Heart right ventricle (tissue), 16 donors: ENCODE measurements around the gene CUZD1. TPM values are rescaled to one million over a fixed set of nuclear protein-coding genes. Genes with fewer than 3 reads are reported as not detected.
"Not testable (repeated sequence)": the region's sequence is repeated elsewhere in the genome, so short reads cannot be mapped to it uniquely, and the experiment has no call there.

Source experiments
- ATAC-seq, 8 donors: fragments of 200-7000 bp; cut with Tn5 transposase; one replicate each; pipeline ENCODE4 v1.9.1; 2020; ENCODE audit warnings: mild to moderate bottlenecking in 8 of 8, moderate library complexity in 8 of 8, moderate number of reproducible peaks in 1 of 8
- DNase-seq, 2 donors: peaks; one replicate each; pipeline ENCODE4 v3.0.0-alpha.2; 2020
- H3K27ac ChIP-seq, 10 donors: fragments of 200-600 bp; sonication (generic) in 2 of 10; one replicate each; pipeline versions ENCODE4 v1.5.0 to v1.8.0; 2020 to 2022; ENCODE audit warnings: mild to moderate bottlenecking in 3 of 10
- H3K27me3 ChIP-seq, 7 donors: fragments of 200-600 bp; one replicate each; pipeline ENCODE4 v1.8.0; 2021 to 2022; ENCODE audit warnings: mild to moderate bottlenecking in 2 of 7
- H3K36me3 ChIP-seq, 9 donors: fragments of 200-600 bp; sonication (generic) in 1 of 9; one replicate each; pipeline versions ENCODE4 v1.5.0 to v1.8.0; 2020 to 2022; ENCODE audit warnings: mild to moderate bottlenecking in 2 of 9
- H3K4me1 ChIP-seq, 9 donors: fragments of 200-600 bp; sonication (generic) in 1 of 9; one replicate each; pipeline versions ENCODE4 v1.5.0 to v1.8.0; 2020 to 2022; ENCODE audit warnings: mild to moderate bottlenecking in 4 of 9
- H3K4me3 ChIP-seq, 10 donors: fragments of 200-600 bp; sonication (generic) in 2 of 10; one replicate each; pipeline versions ENCODE4 v1.5.0 to v1.8.0; 2020 to 2022; ENCODE audit warnings: mild to moderate bottlenecking in 7 of 10, moderate library complexity in 2 of 10
- H3K9me3 ChIP-seq, 11 donors: fragments of 200-600 bp in 10 of 11; sonication (generic) in 2 of 11; one replicate each; pipeline versions ENCODE4 v1.5.0 to v1.8.0; 2013 to 2022; ENCODE audit warnings: mild to moderate bottlenecking in 2 of 11, control low read depth in 1 of 11, moderate library complexity in 1 of 11
- CTCF ChIP-seq, 9 donors: fragments of 200-600 bp; sonication (generic) in 2 of 9; IDR thresholded peaks; one replicate each; pipeline versions ENCODE4 v1.5.0 to v1.8.0; 2021 to 2022; ENCODE audit warnings: antibody characterized with exemption in 9 of 9, mild to moderate bottlenecking in 5 of 9, moderate library complexity in 1 of 9
- WGBS, 2 donors: extraction: QIAGEN DNeasy Blood & Tissue Kit; methylation state at CpG; one replicate each; pipeline ENCODE4 v1.1.7; 2013; ENCODE audit warnings: inconsistent platforms in 1 of 2; 5-methylcytosine and 5-hydroxymethylcytosine counted together
- intact Hi-C, 10 donors: fragments of 100-400 bp; cut with DNase I; formaldehyde crosslinking; loops; one replicate each; pipeline versions ENCODE4 v1.11.1 to v1.14.2; 2022
- polyA plus RNA-seq, 2 donors: library from polyadenylated mRNA; stranded (reverse); fragments of 200-250 nt; gene quantifications; one replicate each; pipeline ENCODE4 v1.2.3, GENCODE V29; 2013
- total RNA-seq, 10 donors: library from RNA; stranded (reverse); fragmentation: NEBNext Ultra II Directional in 3 of 10; extraction: Animal tissue kit (Norgen Biotek cat#: 25700) in 3 of 10; gene quantifications; one replicate each; pipeline versions ENCODE4 v1.2.1 to v1.2.4, GENCODE V29; 2021 to 2023
- donor health status: Arrhythmogenic right ventricular cardiomyopathy.
- donor health status: ischemic (EF 13 %, LVEDD 7.1; RV severe dilation, severe dysfunction).
- donor health status: healthy with polysubstance abuse.
- donor health status: DM: no; HTN: yes; CAD: no.
- donor health status: DM: no; HTN: no; CAD: no.
- donor health status: ischemic (EF 25% LVEDD 6.9; RV normal size, moderate dysfunction).
- donor health status: ischemic (EF 25% LVEDD 5.7; RV mildly dilated, moderate dysfunction).
- donor health status: healthy.
- donor health status: DM: yes; HTN: yes; CAD: no.
- donor health status: Ischemic cardiomyopathy.
- donor health status: ischemic (EF 35%, LVEDD 5.7; RV mildly dilated, moderate dysfunction).
- donor health status: nonischemic (EF 11% LVEDD 7.7; RV severe dilation, severe dysfunction).
- donor health status: DM: yes; HTN: yes; CAD: no.
- donor health status: PGD.
- donor health status: ischemic (EF 29% LVEDD 5.4; RV normal size, mild dysfunction).
- donor health status: nonischemic (EF 23%, LVEDD 6.1; RV moderate dilation, normal function).

CUZD1 gene
- total and polyA plus RNA-seq, 12 donors = 0.13 to 1.1 (median 0.24) TPM

GRCh38 chr10:122875843-122876466, 30.3 kb upstream of the CUZD1 start:
- DNase-seq (no peak), ATAC-seq (no peak)
- H3K4me3 ChIP-seq = no peak overlapping the region
- H3K36me3 ChIP-seq = no peaks in the 10 kb centered on the region
- intact Hi-C loops = no loop called here
- TF ChIP-seq CTCF (IDR thresholded peaks at IDR 0.05) = no peak
- WGBS, 2 donors = 31 to 53% methylated on average over 6 of the region's 6 CpGs
- peaks cover 0 to 10% (median 0%) of the 10 kb centered on the region in 11 donors for H3K9me3 ChIP-seq
- peaks cover 0 to 22% (median 8%) of the 10 kb centered on the region in 9 donors for H3K4me1 ChIP-seq
- H3K27ac ChIP-seq = no peak overlapping the region
- peaks cover 0 to 21% (median 0%) of the 10 kb centered on the region in 7 donors for H3K27me3 ChIP-seq

- ATAC-seq, H3K27me3 ChIP-seq, H3K4me3 ChIP-seq, H3K36me3 ChIP-seq, H3K4me1 ChIP-seq, DNase-seq, intact Hi-C loops, H3K27ac ChIP-seq: not testable (repeated sequence)
- peaks cover 0 to 13% (median 0%) of the 10 kb centered on the region in 11 donors for H3K9me3 ChIP-seq
- WGBS, 2 donors = 95 to 100% methylated on average over 1 of the region's 2 CpGs
Measured at GRCh38 chr10:122871947-122872346, 26.3 kb upstream of the CUZD1 start.

- H3K4me1 ChIP-seq, H3K27me3 ChIP-seq, H3K27ac ChIP-seq, H3K36me3 ChIP-seq, DNase-seq, H3K4me3 ChIP-seq, intact Hi-C loops, ATAC-seq: not testable (repeated sequence)
- peaks cover 0 to 13% (median 0%) of the 10 kb centered on the region in 11 donors for H3K9me3 ChIP-seq
- WGBS, 2 donors = 78 to 98% methylated on average over 1 of the region's 2 CpGs
Measured at GRCh38 chr10:122868768-122869167, 23.1 kb upstream of the CUZD1 start.

GRCh38 chr10:122866757-122867482, 21.3 kb upstream of the CUZD1 start:
- H3K4me1 ChIP-seq, ATAC-seq, H3K27ac ChIP-seq, intact Hi-C loops, DNase-seq, H3K27me3 ChIP-seq, H3K9me3 ChIP-seq, H3K36me3 ChIP-seq, H3K4me3 ChIP-seq: not testable (repeated sequence)
- WGBS, 2 donors = 85 to 90% methylated on average over 3 of the region's 3 CpGs

GRCh38 chr10:122864901-122865300, 19.2 kb upstream of the CUZD1 start:
- Histone ChIP-seq H3K36me3 (no peaks in the 10 kb centered on the region), H3K4me3 (no peak overlapping the region), H3K27ac (no peak overlapping the region), H3K9me3 (peaks cover 0 to 3% (median 0%) of the 10 kb centered on the region in 11 donors), H3K27me3 (no peaks in the 10 kb centered on the region), H3K4me1 (no peaks in the 10 kb centered on the region)
- no peak for ATAC-seq
- TF ChIP-seq CTCF (IDR thresholded peaks at IDR 0.05) = no peak
- WGBS, 2 donors = 91% methylated on average over 1 of the region's 1 CpG
- intact Hi-C loops = no loop called here
- no peak for DNase-seq

- 93 to 97% methylated on average over 2 of the region's 2 CpGs for WGBS, 2 donors
- intact Hi-C loops = no loop called here
- Histone ChIP-seq H3K27me3 (no peaks in the 10 kb centered on the region), H3K4me3 (no peak overlapping the region), H3K9me3 (peaks cover 0 to 3% (median 0%) of the 10 kb centered on the region in 11 donors), H3K27ac (no peak overlapping the region), H3K4me1 (no peaks in the 10 kb centered on the region), H3K36me3 (no peaks in the 10 kb centered on the region)
- no peak for TF ChIP-seq CTCF (IDR thresholded peaks at IDR 0.05)
- no peak for DNase-seq
- ATAC-seq = no peak
Measured at GRCh38 chr10:122864194-122864592, 18.5 kb upstream of the CUZD1 start.
